H54 (cell line): ENCODE results near the gene CLHC1.
A peak's percentile ranks its signal among the peaks of the same experiment; 100 is the strongest.

Experiments
- DNase-seq: peaks from one replicate; pipeline ENCODE4 v3.0.0; 2011; ENCODE audit warnings: low spot score, mixed read lengths; ENCODE audit not compliant: insufficient read length
- FAIRE-seq: peaks from 3 replicates; lab custom pipeline; 2011; peaks lifted over from hg19 to GRCh38; lab: Jason Lieb, UNC
- POLR2A ChIP-seq: IDR thresholded peaks from 2 replicates; pipeline ENCODE4 v1.6.1; 2011; ENCODE audit warnings: low read depth, mild to moderate bottlenecking, low read length

The CLHC1 gene

DNA sequence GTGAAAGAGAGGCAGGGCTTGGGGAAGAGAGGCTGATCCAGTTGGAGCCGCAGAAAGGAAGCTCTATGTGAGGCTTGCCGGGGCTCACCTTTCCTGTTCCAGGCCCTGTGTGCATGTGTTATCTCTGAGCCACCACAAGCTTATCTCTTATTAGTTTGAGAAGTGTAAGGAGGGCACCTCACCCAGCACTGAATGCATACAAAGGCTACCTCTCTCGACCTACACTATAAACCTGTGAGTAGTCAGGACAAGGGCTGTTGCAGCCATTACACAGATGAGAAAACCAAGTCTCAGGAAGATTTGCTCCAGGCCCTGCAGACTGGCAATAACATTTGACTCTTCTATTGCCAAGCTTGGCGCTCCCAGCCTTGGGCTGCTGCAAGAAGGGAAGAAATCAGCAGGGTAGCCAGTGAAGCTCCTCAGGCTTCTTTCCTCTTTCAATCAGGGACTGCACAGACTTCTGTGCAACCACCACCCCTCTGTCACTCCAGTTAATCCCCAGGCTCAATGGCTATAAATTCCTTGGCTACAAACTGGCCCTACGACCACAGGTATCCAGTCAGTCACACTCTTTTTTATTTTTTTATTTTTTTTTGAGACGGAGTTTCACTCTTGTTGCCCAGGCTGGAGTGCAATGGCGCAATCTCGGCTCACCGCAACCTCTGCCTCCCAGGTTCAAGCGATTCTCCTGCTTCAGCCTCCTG lies 73.8 kb downstream of the CLHC1 start:
- no peak for TF ChIP-seq POLR2A
- DNase-seq (no peak), FAIRE-seq (no peak)

DNA sequence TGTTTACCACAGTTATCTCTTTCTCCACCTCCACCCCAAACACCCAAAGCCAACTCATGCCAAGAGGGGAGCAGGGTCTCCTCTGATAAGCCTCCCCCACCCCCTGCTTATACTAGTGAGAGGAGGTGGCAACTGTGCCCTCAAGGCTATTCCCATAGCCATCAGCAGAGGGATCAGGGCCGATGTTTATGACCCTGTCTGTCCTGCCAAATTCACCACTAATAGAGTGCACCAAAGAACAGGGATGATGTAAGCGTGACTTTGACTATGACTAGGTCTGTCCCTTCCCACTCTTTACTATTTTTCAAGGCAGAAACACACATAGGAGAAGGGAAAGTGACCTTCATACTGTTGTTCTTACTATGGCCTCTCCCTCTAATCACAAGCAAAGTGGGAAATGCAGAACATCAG lies 74.6 kb downstream of the CLHC1 start:
- FAIRE-seq (peak; percentile 66), DNase-seq (no peak)
- TF ChIP-seq POLR2A: no peak

GRCh38 chr2:55156984-55157383 lies 75.1 kb downstream of the CLHC1 start:
- no peak for TF ChIP-seq POLR2A
- FAIRE-seq (no peak), DNase-seq (no peak)

DNA sequence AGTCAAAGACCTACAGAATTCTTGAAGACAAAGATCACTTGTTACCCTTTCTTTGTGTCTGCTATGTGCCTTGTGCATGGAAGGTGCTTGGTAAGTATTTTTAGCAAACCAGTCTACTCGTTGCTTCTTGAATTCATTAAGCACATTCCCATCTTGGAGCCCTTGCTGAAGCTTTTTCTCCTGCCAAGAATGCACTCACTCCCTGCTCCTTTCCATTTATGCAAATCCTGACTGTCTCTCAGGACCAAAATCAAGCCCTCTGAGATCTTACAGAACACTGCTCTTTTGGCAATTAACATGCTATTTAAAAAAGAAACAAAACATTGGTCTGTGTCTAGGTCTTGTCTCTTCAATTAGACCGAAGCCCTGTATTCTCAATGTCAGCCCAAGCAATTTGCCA lies 75.8 kb downstream of the CLHC1 start:
- TF ChIP-seq POLR2A: no peak
- no peak for FAIRE-seq
- DNase-seq: no peak

- FAIRE-seq (no peak), DNase-seq (no peak)
- TF ChIP-seq POLR2A: no peak
These were observed 76.3 kb downstream of the CLHC1 start for GRCh38 chr2:55155764-55156281.

GRCh38 chr2:55155206-55155605 lies 76.9 kb downstream of the CLHC1 start:
- no peak for TF ChIP-seq POLR2A
- FAIRE-seq: no peak
- DNase-seq: no peak

- FAIRE-seq: no peak
- TF ChIP-seq POLR2A: no peak
- no peak for DNase-seq
These were observed 77.5 kb downstream of the CLHC1 start for GRCh38 chr2:55154525-55155030.

GRCh38 chr2:55153584-55154299 lies 78.4 kb downstream of the CLHC1 start:
- FAIRE-seq (no peak), DNase-seq (no peak)
- no peak for TF ChIP-seq POLR2A

DNA sequence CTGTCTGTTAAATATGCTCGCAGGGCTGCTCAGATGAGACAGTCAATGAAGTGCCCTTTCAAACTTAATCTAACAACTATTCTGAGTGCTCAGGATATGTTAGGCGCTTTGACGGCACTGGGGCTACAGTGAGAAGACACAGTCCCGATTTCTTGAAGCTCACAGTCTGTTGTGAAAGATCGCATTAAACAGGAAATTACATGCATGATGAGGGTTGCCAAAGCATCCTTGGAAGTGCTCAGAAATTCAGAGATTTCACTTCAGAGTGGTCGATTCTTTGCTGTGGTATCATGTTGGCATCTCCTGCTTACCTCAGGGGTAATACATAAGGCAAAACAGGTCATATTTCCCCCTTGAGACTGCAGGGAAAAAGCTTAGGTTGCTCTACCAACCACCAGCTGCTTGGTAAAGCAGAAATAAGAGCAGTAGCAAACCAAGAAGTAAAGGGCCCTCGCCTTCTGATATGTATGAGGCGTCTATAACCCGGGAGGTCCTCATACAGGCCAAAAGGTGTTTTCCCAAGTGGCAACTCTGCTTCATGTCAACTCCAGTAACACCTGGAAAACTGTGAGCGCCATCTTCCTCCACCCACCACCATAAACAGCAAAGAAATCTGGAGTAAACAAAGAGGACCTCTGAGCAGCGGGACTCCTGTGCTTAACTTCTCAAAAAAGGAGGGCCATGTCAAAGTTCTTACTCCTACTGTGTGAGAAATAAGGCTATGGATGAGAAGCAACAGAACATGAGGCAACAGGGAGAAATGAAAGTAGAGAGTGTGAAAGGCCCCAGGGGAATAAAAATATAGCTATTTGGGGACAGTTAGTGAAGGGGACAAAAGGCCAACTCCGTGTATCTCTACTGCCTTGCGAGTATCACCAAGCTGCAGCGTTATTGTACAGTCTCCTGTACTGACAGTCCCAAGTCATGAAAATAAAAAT lies 79.3 kb downstream of the CLHC1 start:
- no peak for TF ChIP-seq POLR2A
- DNase-seq (no peak), FAIRE-seq (no peak)

DNA sequence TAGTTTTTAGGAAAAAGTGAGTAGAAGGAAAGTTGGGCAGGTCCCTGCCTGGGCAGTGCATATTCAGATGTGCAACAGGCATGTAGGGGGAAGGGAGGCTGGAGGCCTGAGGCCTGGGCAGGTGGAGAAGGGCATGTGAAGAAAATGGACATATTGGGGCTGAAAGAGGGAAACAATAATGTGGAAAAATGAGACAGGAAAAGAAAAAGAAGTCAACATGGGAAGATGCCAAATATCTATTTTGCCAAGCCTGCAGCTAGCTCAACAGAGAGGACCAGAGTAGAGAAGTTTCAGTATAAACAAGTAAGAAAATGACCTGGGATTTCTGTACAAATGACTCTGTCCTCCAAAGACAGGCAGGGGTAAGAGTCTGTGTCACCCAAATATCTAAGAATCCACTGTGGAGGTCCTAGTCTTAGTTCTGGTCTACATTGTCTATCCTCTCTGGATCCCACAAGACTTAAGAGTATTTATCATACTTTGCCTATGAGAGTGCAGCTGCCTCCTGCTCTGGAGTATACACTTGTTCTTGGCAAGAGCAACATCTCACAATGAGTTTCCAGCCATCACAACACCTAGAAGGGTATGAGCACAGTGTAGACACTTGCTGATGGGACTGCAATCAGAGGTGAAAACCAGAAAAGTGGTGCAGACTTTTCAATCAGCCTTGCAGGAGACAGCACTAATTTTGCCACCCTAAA lies 80.2 kb downstream of the CLHC1 start:
- TF ChIP-seq POLR2A: no peak
- DNase-seq: no peak
- no peak for FAIRE-seq

GRCh38 chr2:55150834-55151233 lies 81.3 kb downstream of the CLHC1 start:
- FAIRE-seq (no peak), DNase-seq (no peak)
- TF ChIP-seq POLR2A: no peak

DNA sequence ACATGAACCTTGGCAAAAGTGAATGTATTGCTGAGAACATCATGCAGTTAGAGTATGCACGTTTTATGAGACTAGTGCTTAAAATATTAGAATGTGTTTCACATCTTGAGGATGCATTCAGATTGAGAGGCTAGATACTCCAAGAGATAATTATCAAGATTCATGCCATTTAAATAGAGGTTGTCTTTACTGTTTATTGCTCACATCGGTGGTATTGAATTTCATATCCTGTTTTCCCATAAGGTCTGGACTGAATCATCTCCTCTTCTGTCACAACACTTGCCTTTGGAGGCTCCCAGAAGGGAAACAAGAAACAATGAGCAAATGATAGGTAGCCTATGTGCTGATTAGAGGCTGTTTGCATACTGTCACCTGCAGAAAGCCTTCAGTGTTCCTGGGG lies 83.8 kb downstream of the CLHC1 start:
- no peak for DNase-seq
- no peak for FAIRE-seq
- TF ChIP-seq POLR2A: no peak

GRCh38 chr2:55147531-55147930 lies 84.6 kb downstream of the CLHC1 start:
- FAIRE-seq: no peak

More at GRCh38 chr2:55147531-55147930, 84.6 kb downstream of the CLHC1 start:
- DNase-seq: no peak
- no peak for TF ChIP-seq POLR2A
